Bronchial epithelial cell (primary cell): ENCODE measurements around the gene CAMK1G. TPM values are rescaled to one million over a fixed set of nuclear protein-coding genes. Genes with fewer than 3 reads are reported as not detected.

Experiments used
- DNase-seq: peaks from one replicate; pipeline ENCODE4 v3.0.0-alpha.2; 2010; ENCODE audit warnings: low read depth
- FAIRE-seq: peaks from 2 replicates; lab custom pipeline; 2011; peaks lifted over from hg19 to GRCh38; lab: Jason Lieb, UNC
- H3K27me3 ChIP-seq: 2 replicates; pipeline ENCODE4 v1.5.1; 2011; ENCODE audit warnings: low read length; ENCODE audit not compliant: control insufficient read depth, insufficient read depth
- H3K36me3 ChIP-seq: 2 replicates; pipeline ENCODE4 v1.5.1; 2011; ENCODE audit warnings: low read length; ENCODE audit not compliant: control insufficient read depth, insufficient read depth
- H3K4me3 ChIP-seq: 2 replicates; pipeline ENCODE4 v1.5.1; 2011; ENCODE audit warnings: mild to moderate bottlenecking, low read depth, low read length, control low read depth
- total RNA-seq: library from RNA; depleted of rRNA; stranded (reverse); fragments of >200 nt; gene quantifications from 2 replicates; pipeline ENCODE4 v1.2.1, GENCODE V29; 2014
- TF ChIP-seq, protein P1 (sequence below): IDR thresholded peaks from 2 replicates; pipeline ENCODE4 v1.5.1; 2011; ENCODE audit warnings: mild to moderate bottlenecking, moderate library complexity, low read length, control low read depth, inconsistent platforms; ENCODE audit not compliant: insufficient read depth, severe bottlenecking

CAMK1G gene
- total RNA-seq, 1 donor from 2014 or later: not detected

GRCh38 chr1:209595028-209595427 is 11.5 kb downstream of the CAMK1G start:
- TF ChIP-seq, protein P1, sequence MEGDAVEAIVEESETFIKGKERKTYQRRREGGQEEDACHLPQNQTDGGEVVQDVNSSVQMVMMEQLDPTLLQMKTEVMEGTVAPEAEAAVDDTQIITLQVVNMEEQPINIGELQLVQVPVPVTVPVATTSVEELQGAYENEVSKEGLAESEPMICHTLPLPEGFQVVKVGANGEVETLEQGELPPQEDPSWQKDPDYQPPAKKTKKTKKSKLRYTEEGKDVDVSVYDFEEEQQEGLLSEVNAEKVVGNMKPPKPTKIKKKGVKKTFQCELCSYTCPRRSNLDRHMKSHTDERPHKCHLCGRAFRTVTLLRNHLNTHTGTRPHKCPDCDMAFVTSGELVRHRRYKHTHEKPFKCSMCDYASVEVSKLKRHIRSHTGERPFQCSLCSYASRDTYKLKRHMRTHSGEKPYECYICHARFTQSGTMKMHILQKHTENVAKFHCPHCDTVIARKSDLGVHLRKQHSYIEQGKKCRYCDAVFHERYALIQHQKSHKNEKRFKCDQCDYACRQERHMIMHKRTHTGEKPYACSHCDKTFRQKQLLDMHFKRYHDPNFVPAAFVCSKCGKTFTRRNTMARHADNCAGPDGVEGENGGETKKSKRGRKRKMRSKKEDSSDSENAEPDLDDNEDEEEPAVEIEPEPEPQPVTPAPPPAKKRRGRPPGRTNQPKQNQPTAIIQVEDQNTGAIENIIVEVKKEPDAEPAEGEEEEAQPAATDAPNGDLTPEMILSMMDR: no peak
- Histone ChIP-seq H3K27me3 (no peaks in the 10 kb centered on the region), H3K4me3 (no peak overlapping the region), H3K36me3 (no peaks in the 10 kb centered on the region)
- DNase-seq (no peak), FAIRE-seq (no peak)

GRCh38 chr1:209595599-209596285 is 12.2 kb downstream of the CAMK1G start:
- no peak for FAIRE-seq
- Histone ChIP-seq H3K36me3 (no peaks in the 10 kb centered on the region), H3K27me3 (no peaks in the 10 kb centered on the region), H3K4me3 (no peak overlapping the region)
- TF ChIP-seq, protein P1: no peak
- DNase-seq: no peak

DNA sequence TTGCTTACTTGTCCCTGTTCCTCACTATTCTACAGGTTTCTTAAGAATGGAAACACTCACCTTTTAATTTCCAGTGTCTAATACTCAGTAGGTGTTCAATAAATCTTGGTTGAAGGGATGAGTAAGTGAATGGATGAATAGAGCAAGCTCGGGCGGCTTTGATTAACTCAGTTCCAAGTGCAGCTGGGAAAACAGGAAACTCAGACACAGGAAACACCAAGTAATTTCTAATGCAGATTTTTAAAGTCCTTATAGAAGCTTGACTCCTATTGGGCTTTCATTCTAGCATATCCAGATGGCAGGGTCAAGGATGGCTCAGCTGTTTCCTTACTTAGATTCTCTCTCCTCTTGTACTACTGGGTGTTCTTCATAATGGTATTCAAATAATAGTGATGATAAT is 14.0 kb downstream of the CAMK1G start:
- no peak for FAIRE-seq
- TF ChIP-seq, protein P1: no peak
- Histone ChIP-seq H3K27me3 (no peaks in the 10 kb centered on the region), H3K4me3 (no peak overlapping the region), H3K36me3 (no peaks in the 10 kb centered on the region)
- DNase-seq: no peak

DNA sequence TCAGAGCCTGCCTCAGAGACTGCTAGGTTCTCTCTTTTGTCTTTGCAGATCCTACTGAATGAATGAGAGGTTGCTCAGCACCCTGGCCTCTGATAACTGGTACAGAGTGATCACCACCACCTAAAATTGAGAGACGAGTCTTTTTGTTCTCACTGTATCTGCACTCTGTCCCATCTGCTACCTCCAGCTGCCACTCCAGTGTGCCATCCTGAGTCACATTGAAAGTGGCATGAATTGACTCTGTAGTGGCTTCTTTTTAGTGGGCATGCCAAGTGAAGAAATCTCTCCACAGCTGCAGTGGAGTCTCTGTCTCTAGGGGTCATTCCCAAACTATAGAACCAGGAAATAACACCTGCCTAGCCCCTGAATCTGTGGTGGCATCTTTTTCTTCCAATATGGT is 14.7 kb downstream of the CAMK1G start:
- DNase-seq (no peak), FAIRE-seq (no peak)

GRCh38 chr1:209600541-209600940 is 17.0 kb downstream of the CAMK1G start:
- FAIRE-seq (peak; percentile 36), DNase-seq (no peak)
- H3K4me3 ChIP-seq: no peak overlapping the region
- TF ChIP-seq, protein P1: no peak
- H3K36me3 ChIP-seq: no peaks in the 10 kb centered on the region
- no peaks in the 10 kb centered on the region for H3K27me3 ChIP-seq

More for the DNA sequence above, 14.7 kb downstream of the CAMK1G start:
- Histone ChIP-seq H3K27me3 (no peaks in the 10 kb centered on the region), H3K4me3 (no peak overlapping the region), H3K36me3 (no peaks in the 10 kb centered on the region)
- TF ChIP-seq, protein P1: no peak
